ENCODE measurements around the gene TTC16. TPM values are rescaled to one million over a fixed set of nuclear protein-coding genes. Genes with fewer than 3 reads are reported as not detected.

The TTC16 gene
- 0.16 and 0.30 TPM in 2 replicates for total RNA-seq (2014; rRNA removed; shearing (Covaris generic))

DNA sequence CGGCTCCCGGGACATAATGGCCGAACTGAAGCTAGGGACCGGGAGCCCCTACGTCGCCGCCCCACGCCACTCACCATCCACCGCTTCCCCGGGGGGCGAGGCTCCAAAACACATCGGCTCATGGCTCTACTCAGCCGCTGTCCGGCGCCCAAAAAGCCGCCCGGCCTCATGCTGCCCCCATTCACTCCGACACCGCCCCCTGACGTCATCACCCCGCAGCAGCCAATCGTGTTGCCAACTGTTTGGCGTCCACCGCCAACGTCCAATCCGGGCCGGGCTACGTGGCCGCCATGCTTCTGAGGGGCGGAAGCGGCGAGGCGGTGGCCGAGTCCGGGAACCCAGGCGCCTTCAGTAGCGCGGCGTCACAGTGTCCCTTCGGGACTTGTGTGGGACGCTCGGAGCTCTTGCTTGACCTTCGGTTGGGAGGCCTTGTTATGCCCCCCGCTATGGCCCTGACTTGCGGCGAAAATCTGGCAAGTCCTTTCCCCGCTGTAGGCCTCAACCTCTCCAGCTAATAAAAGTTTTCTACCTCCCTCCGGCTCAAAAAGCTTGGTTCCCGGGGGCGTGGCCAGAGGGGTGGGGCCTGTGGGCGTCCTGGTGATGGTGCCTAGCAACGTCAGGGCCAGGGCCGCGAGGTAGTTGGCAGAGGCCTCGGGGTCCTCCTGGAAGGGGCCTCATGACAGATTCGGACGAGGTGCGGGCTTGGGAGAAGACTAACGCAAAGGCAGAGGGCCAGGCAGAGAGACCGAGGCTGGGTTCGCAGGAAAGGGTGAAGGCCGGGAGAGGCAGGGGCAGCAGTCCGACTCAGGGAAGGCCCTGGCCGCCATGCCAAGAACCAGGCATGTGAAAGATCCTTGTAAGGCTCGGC, at the start of gene TTC16, which contains the start of gene PTRH1:
TSS of gene TTC16 (plus strand) at position 610 of the 868 bp plus-strand sequence. CDS start at position 677, 67 bp downstream.
TSS of gene PTRH1 (minus strand) at position 194 of the 868 bp plus-strand sequence. CDS start at position 170, 24 bp downstream.

GRCh38 chr9:127706836-127707241, 9.0 kb upstream of the TTC16 start, which contains the start of gene CFAP157:
Gene CFAP157, plus strand, starts transcription at chr9:127706988. Its CDS starts 44 bp downstream, at chr9:127707032.

GRCh38 chr9:127734747-127735529, 19.1 kb downstream of the TTC16 start, which contains the start of gene TOR2A:
Gene TOR2A, minus strand, starts transcription at chr9:127735294. Its CDS starts 24 bp downstream, at chr9:127735270.

DNA sequence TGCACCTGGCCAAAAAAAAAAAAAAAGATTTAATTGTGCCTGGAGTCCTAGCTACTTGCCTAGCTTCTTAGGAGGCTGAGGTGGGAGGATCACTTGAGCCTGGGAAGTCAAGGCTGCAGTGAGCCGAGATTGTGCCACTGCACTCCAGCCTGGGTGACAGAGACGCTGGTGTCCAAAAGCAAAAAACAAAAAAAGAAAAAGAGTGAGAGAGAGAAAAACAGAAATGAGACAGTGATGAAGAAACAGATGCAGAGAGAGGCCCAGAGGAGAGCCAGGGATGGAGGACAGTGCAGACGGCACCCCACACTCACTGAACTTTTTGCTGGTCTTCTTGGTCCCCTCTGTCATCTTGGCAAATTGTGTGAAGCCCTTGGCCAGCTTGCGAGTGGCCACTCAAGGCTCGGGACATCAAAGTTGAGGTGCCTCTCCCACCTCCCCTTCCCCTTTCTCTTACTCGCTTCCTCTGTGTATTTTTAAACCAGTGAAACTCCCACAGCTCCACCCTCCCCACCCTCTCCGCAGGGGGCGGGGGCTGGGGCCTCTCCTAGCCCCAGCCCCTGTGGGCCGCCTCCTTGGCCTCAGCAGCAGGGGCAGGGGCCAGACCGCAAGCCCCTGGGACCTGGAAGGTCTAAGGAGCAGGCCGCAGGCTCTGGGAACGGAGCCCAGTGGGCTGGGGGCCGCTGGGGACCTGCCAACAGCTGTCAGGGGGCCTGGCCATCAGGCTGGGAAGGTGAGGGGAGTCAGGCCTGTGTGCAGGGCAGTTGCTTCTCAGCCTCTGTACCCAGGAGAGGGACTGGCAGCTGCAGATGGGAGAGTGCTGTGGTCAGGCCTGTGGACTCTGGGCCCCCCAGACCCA, 62.6 kb downstream of the TTC16 start, which contains the start of gene SH2D3C:
TSS of gene SH2D3C (minus strand) at position 387 of the 856 bp plus-strand sequence. CDS start at position 348, 39 bp downstream.

Other genes with a start within 250 kb of the TTC16 start
- gene STXBP1, start 103.8 kb upstream of the TTC16 start, total RNA-seq (2014; rRNA removed; shearing (Covaris generic)): 11.5 and 15.5 TPM in 2 replicates
- 0.30 TPM in 1 of 2 replicates, not detected in the other for gene CFAP157, start 9.1 kb upstream of the TTC16 start, total RNA-seq (2014; rRNA removed; shearing (Covaris generic))
- gene PTRH1, start 416 bp upstream of the TTC16 start, total RNA-seq (2014; rRNA removed; shearing (Covaris generic)): 34.8 and 42.8 TPM in 2 replicates
- gene TOR2A, start 19.2 kb downstream of the TTC16 start, total RNA-seq (2014; rRNA removed; shearing (Covaris generic)): 9.2 and 12.1 TPM in 2 replicates
- 0.08 TPM in 2 replicates for gene SH2D3C, start 62.6 kb downstream of the TTC16 start, total RNA-seq (2014; rRNA removed; shearing (Covaris generic))
- gene CDK9, start 70.0 kb downstream of the TTC16 start, total RNA-seq (2014; rRNA removed; shearing (Covaris generic)): 43.5 and 49.8 TPM in 2 replicates
- 85.7 and 115 TPM in 2 replicates for gene FPGS, start 86.8 kb downstream of the TTC16 start, total RNA-seq (2014; rRNA removed; shearing (Covaris generic))
- gene ENG, start 138.6 kb downstream of the TTC16 start, total RNA-seq (2014; rRNA removed; shearing (Covaris generic)): 13.6 and 14.7 TPM in 2 replicates
- gene AK1, start 161.6 kb downstream of the TTC16 start, total RNA-seq (2014; rRNA removed; shearing (Covaris generic)): 56.5 and 58.5 TPM in 2 replicates
- gene ST6GALNAC6, start 183.5 kb downstream of the TTC16 start, total RNA-seq (2014; rRNA removed; shearing (Covaris generic)): 7.4 and 14.4 TPM in 2 replicates
- gene ST6GALNAC4, start 201.0 kb downstream of the TTC16 start, total RNA-seq (2014; rRNA removed; shearing (Covaris generic)): 27.4 and 29.0 TPM in 2 replicates
- 2.7 and 6.8 TPM in 2 replicates for gene PIP5KL1, start 214.7 kb downstream of the TTC16 start, total RNA-seq (2014; rRNA removed; shearing (Covaris generic))
- 59.2 and 83.0 TPM in 2 replicates for gene DPM2, start 221.8 kb downstream of the TTC16 start, total RNA-seq (2014; rRNA removed; shearing (Covaris generic))

Data from A375 (cell line).